ENCODE data around the gene KIAA0232. TPM values are rescaled to one million over a fixed set of nuclear protein-coding genes. Genes with fewer than 3 reads are reported as not detected.

KIAA0232 gene
- total and polyA plus RNA-seq, 2 of the 8 experiments (the other 6 are each of a cell fraction or from before 2014, with no cell fraction given) = 5.6 to 23.3 TPM

DNA sequence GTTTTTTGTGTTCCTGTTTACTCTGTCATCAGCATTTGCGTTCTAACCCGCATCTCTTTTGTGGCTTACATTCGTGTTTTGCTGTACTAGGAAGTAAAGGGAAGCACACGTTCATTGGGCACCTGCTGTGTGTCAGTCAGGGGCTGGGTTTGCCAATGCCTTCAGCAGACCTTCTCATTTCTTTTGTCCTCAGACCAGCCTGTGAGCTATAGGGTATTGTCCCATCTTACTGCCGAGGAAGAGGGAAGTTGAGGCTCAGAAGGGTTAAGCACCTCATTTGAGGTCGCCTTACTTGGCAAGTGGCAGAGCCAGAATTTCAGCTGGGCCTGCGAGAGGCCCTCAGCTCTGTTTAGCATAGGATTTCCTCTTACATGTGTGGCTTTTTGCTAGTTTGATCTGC is 135.8 kb downstream of the KIAA0232 start:
- H4K8ac ChIP-seq (ENCODE audit: extremely low read depth, insufficient read depth, low read length) = no peak overlapping the region
- H2BK120ac ChIP-seq (replicated peaks; ENCODE audit: low read depth, low read length) = no peak overlapping the region
- no peak overlapping the region for H2AK5ac ChIP-seq (ENCODE audit: low read depth, low read length)
- H3K27ac ChIP-seq (ENCODE audit: low read depth, low read length) = no peak overlapping the region
- no peaks in the 10 kb centered on the region for H3K27me3 ChIP-seq (replicated peaks in 1 of 4; ENCODE audit: control insufficient read depth in 3 of 4, extremely low read depth in 1 of 4, insufficient read depth in 3 of 4, low read length in 3 of 4)
- no peak for FAIRE-seq
- H4K91ac ChIP-seq (replicated peaks; ENCODE audit: insufficient read length, low read length) = no peak overlapping the region
- H3K36me3 ChIP-seq (ENCODE audit: control insufficient read depth in 2 of 4, insufficient read depth in 4 of 4, low read length in 3 of 4) = peaks cover 0 to under 1% (median under 1%) of the 10 kb centered on the region in 4 experiments; a peak in 4 of 8 replicates
- no peak overlapping the region for H2BK12ac ChIP-seq (ENCODE audit: low read depth, low read length)
- no peak overlapping the region for H3K4me2 ChIP-seq (ENCODE audit: insufficient read depth in 1 of 2, low read depth in 2 of 2, low read length in 2 of 2)
- WGBS, 2 experiments (ENCODE audit: extremely low coverage in 1 of 2, insufficient coverage in 1 of 2, insufficient read length in 1 of 2, insufficient replicate concordance in 2 of 2, low coverage in 1 of 2, low lambda C conversion rate in 2 of 2, missing lambda C conversion rate in 1 of 2) = 68% methylated on average over 7 of the region's 7 CpGs; no CpG with 5 or more reads in 1 of the 2 experiments
- H3K4me3 ChIP-seq (ENCODE audit: extremely low read depth in 1 of 4, insufficient read depth in 2 of 4, low read depth in 3 of 4, low read length in 4 of 4) = no peak overlapping the region
- no peaks in the 10 kb centered on the region for H3K9me3 ChIP-seq (ENCODE audit: insufficient read depth in 2 of 2, low read depth in 1 of 2, low read length in 1 of 2)
- H2BK20ac ChIP-seq (ENCODE audit: low read length) = no peak overlapping the region
- H3K4ac ChIP-seq (replicated peaks; ENCODE audit: insufficient read length, low read depth, low read length) = no peak overlapping the region
- H3K9ac ChIP-seq (replicated peaks in 1 of 4; ENCODE audit: extremely low read depth in 1 of 4, low read depth in 3 of 4, low read length in 3 of 4) = no peak overlapping the region
- H3K18ac ChIP-seq (ENCODE audit: extremely low read depth, low read length) = no peak overlapping the region
- no peak overlapping the region for H2BK15ac ChIP-seq (ENCODE audit: low read length)
- H3K4me1 ChIP-seq (replicated peaks in 1 of 4; ENCODE audit: control insufficient read depth in 3 of 4, insufficient read depth in 4 of 4, low read length in 3 of 4) = peaks cover 0 to 22% (median 9%) of the 10 kb centered on the region in 4 experiments; a peak in 5 of 7 replicates
- H3K79me1 ChIP-seq (ENCODE audit: low read depth, low read length) = peaks cover 11% of the 10 kb centered on the region
- no peak overlapping the region for H4K5ac ChIP-seq (ENCODE audit: insufficient read length, low read depth, low read length)
- no peak overlapping the region for H3K14ac ChIP-seq (ENCODE audit: insufficient read length)
- no peak overlapping the region for H2AFZ ChIP-seq (ENCODE audit: low read length)
- no peak overlapping the region for H3K56ac ChIP-seq (replicated peaks; ENCODE audit: insufficient read length, low read depth, low read length)
- no peak overlapping the region for H3K23ac ChIP-seq (ENCODE audit: insufficient read length)
- peaks cover 0 to 55% of the 10 kb centered on the region in 2 experiments; a peak in 2 of 4 replicates for H3K79me2 ChIP-seq (ENCODE audit: control insufficient read depth in 1 of 2, insufficient read depth in 2 of 2, low read length in 2 of 2)
- no peak for DNase-seq (ENCODE audit: low read depth in 1 of 2, low spot score in 2 of 2)
- TF ChIP-seq KDM5A (IDR thresholded peaks at IDR 0.05; ENCODE audit: low read length) (no peak), NRF1 (IDR thresholded peaks at IDR 0.05; ENCODE audit: low read depth, low read length) (no peak), CHD2 (IDR thresholded peaks at IDR 0.05; ENCODE audit: low read length) (no peak), RFX5 (IDR thresholded peaks at IDR 0.05; ENCODE audit: borderline replicate concordance, low read depth, low read length) (no peak), RNF2 (IDR thresholded peaks at IDR 0.05; ENCODE audit: borderline replicate concordance, low read depth, low read length, missing control alignments, poor library complexity, severe bottlenecking) (no peak), TCF12 (IDR thresholded peaks at IDR 0.05; ENCODE audit: low read depth, low read length) (no peak), PHF8 (conservative IDR thresholded peaks at IDR 0.05; ENCODE audit: low read depth, low read length) (no peak)
- peaks cover 4 to 22% of the 10 kb centered on the region in 2 experiments for H4K20me1 ChIP-seq (replicated peaks in 1 of 2; ENCODE audit: control insufficient read depth in 1 of 2, insufficient read depth in 2 of 2, low read length in 2 of 2)
- ChIA-PET CTCF (ENCODE audit: partially characterized antibody) (interaction anchor here (1.2 to 3.4 kb wide), 5 partner anchors 12 to 357 kb away, joined by 3 to 36 read pairs (median 3); no protein-coding TSS in a partner anchor), POLR2A (ENCODE audit: partially characterized antibody) (interaction anchor here (2.2 kb wide), 1 partner anchor 9 kb away, joined by 8 read pairs; no protein-coding TSS in a partner anchor)
- no peak overlapping the region for H2BK5ac ChIP-seq (ENCODE audit: low read depth, low read length)
- no peaks in the 10 kb centered on the region for H3K23me2 ChIP-seq (ENCODE audit: low read depth, low read length)

All from H1 (cell line).